Endothelial cell of umbilical vein (primary cell): Measurements from ENCODE around the gene SDK2. TPM values are rescaled to one million over a fixed set of nuclear protein-coding genes. Genes with fewer than 3 reads are reported as not detected.

Experiments used
- BruUV-seq: library from RNA; stranded (reverse); fragments of 400-500 nt; replicated peaks from 2 replicates; lab custom pipeline; 2021; lab: Mats Ljungman, UMichigan
- CTCF ChIA-PET: fragments of 300-600, 350-600 bp; sonication (Branson Sonifier 250); formaldehyde crosslinking; loops from one replicate; lab custom pipeline; 2021; ENCODE audit warnings: antibody characterized with exemption, inconsistent platforms; lab: Charles Lee
- POLR2A ChIA-PET: fragments of 300-600, 350-600 bp; sonication (Branson Sonifier 250); formaldehyde crosslinking; loops from one replicate; lab custom pipeline; 2021; ENCODE audit warnings: antibody characterized with exemption, inconsistent platforms; lab: Charles Lee
- DNase-seq: peaks from one replicate; pipeline ENCODE4 v3.0.0-alpha.2; 2011; ENCODE audit warnings: low read depth, low spot score
- FAIRE-seq: peaks from 2 replicates; lab custom pipeline; 2011; peaks lifted over from hg19 to GRCh38; lab: Jason Lieb, UNC
- H2AFZ ChIP-seq: 2 replicates; pipeline ENCODE4 v1.6.0; 2012; ENCODE audit warnings: low read depth, low read length, control low read depth, inconsistent platforms
- H3K27ac ChIP-seq: 2 replicates; pipeline ENCODE4 v1.5.1; 2011; ENCODE audit warnings: low read depth, mild to moderate bottlenecking, control low read depth, low read length, moderate library complexity; ENCODE audit not compliant: insufficient read depth
- H3K27me3 ChIP-seq, 2 experiments: 2 replicates each; pipeline versions ENCODE4 v1.6.0 to v1.6.1; 2011; ENCODE audit warnings: low read length in 2 of 2, mixed read lengths in 1 of 2; ENCODE audit not compliant: control insufficient read depth in 2 of 2, insufficient read depth in 2 of 2
- H3K36me3 ChIP-seq, 2 experiments: 2 replicates in 1 of 2; 3 replicates in 1 of 2; pipeline ENCODE4 v1.5.1; 2011; ENCODE audit warnings: low read length in 2 of 2, mild to moderate bottlenecking in 1 of 2, moderate library complexity in 1 of 2; ENCODE audit not compliant: control insufficient read depth in 2 of 2, insufficient read depth in 2 of 2; ENCODE audit errors: extremely low read depth in 1 of 2
- H3K4me1 ChIP-seq: 3 replicates; pipeline ENCODE4 v1.5.1; 2011; ENCODE audit warnings: mild to moderate bottlenecking, low read length; ENCODE audit not compliant: control insufficient read depth, insufficient read depth; ENCODE audit errors: extremely low read depth
- H3K4me2 ChIP-seq: 2 replicates; pipeline ENCODE4 v1.6.1; 2011; ENCODE audit warnings: low read length, control low read depth, mixed read lengths; ENCODE audit not compliant: insufficient read depth
- H3K4me3 ChIP-seq, 3 experiments: fragments of 200-600 bp in 1 of 3; sonication (generic), shearing (Covaris generic) in 1 of 3; replicated peaks in 1 of 3; 2 replicates each; pipeline ENCODE4 v1.5.1; 2011 to 2016; ENCODE audit warnings: control low read depth in 3 of 3, low read length in 3 of 3, mild to moderate bottlenecking in 2 of 3, inconsistent platforms in 1 of 3, low read depth in 1 of 3, moderate library complexity in 1 of 3; ENCODE audit not compliant: insufficient read depth in 1 of 3
- H3K79me2 ChIP-seq: 2 replicates; pipeline ENCODE4 v1.6.0; 2012; ENCODE audit warnings: low read length, inconsistent platforms; ENCODE audit not compliant: control insufficient read depth, insufficient read depth
- H3K9ac ChIP-seq: replicated peaks from 2 replicates; pipeline ENCODE3; 2011; ENCODE audit warnings: low read length, control low read depth; ENCODE audit not compliant: insufficient read depth; ENCODE audit errors: extremely low read depth
- H3K9me1 ChIP-seq: replicated peaks from 3 replicates; pipeline ENCODE4 v1.6.0; 2011; ENCODE audit warnings: mild to moderate bottlenecking, low read length; ENCODE audit not compliant: control insufficient read depth, insufficient read depth; ENCODE audit errors: extremely low read depth
- H3K9me3 ChIP-seq: replicated peaks from 2 replicates; pipeline ENCODE4 v1.5.1; 2012; ENCODE audit warnings: low read length, inconsistent platforms; ENCODE audit not compliant: control insufficient read depth, insufficient read depth
- H4K20me1 ChIP-seq: replicated peaks from 2 replicates; pipeline ENCODE3; 2011; ENCODE audit warnings: mild to moderate bottlenecking, low read length; ENCODE audit not compliant: control insufficient read depth, insufficient read depth; ENCODE audit errors: extremely low read depth
- EZH2 ChIP-seq: IDR thresholded peaks from 2 replicates; pipeline ENCODE4 v1.6.1; 2012; ENCODE audit warnings: borderline replicate concordance, low read depth, mild to moderate bottlenecking, moderate library complexity, low read length, inconsistent platforms; ENCODE audit not compliant: severe bottlenecking
- FOS ChIP-seq: IDR thresholded peaks from 2 replicates; pipeline ENCODE4 v1.6.1; 2011; ENCODE audit warnings: mild to moderate bottlenecking, low read length, moderate library complexity, borderline replicate concordance; ENCODE audit not compliant: insufficient read depth
- GATA2 ChIP-seq: IDR thresholded peaks from 2 replicates; pipeline ENCODE4 v1.7.0; 2011; ENCODE audit warnings: low read depth, mild to moderate bottlenecking, moderate library complexity, mixed read lengths, low read length; ENCODE audit not compliant: insufficient read length, insufficient read depth
- JUN ChIP-seq: IDR thresholded peaks from 2 replicates; pipeline ENCODE4 v1.6.1; 2011; ENCODE audit warnings: borderline replicate concordance, low read depth; ENCODE audit not compliant: insufficient read length, insufficient read depth
- MYC ChIP-seq: IDR thresholded peaks from one replicate; pipeline ENCODE4 v1.6.1; 2011; ENCODE audit warnings: mild to moderate bottlenecking, low read depth, low read length
- POLR2A ChIP-seq: IDR thresholded peaks from 2 replicates; pipeline ENCODE4 v1.6.1; 2012; ENCODE audit warnings: low read depth, mild to moderate bottlenecking, control low read depth, low read length
- POLR2AphosphoS5 ChIP-seq: IDR thresholded peaks from 2 replicates; pipeline ENCODE4 v1.6.1; 2012; ENCODE audit warnings: low read depth, mild to moderate bottlenecking, control low read depth, low read length, moderate library complexity; ENCODE audit not compliant: insufficient read depth
- dilution Hi-C: fragments of 300-500 bp; cut with MboI; formaldehyde crosslinking; loops from one replicate; pipeline ENCODE4 v1.15.0; 2019; ENCODE audit warnings: low sequenced_read_pairs; ENCODE audit not compliant: extremely low pct_ligation_motif_present
- intact Hi-C: fragments of 100-400 bp; cut with micrococcal nuclease; formaldehyde crosslinking; loops from one replicate; pipeline ENCODE4 v1.10.0; 2022
- polyA plus RNA-seq, 4 experiments: library from polyadenylated mRNA; depleted of rRNA in 3 of 4; stranded (reverse) in 3 of 4; unstranded in 1 of 4; fragments of >200 nt; gene quantifications; 2 replicates each; pipeline versions ENCODE4 v1.2.1 to v1.2.3, GENCODE V29; 2011 to 2012; ENCODE audit warnings: missing spikeins in 1 of 4
- total RNA-seq: library from RNA; stranded (reverse); gene quantifications from 2 replicates; pipeline ENCODE4 v1.2.3, GENCODE V29; 2021
- TF ChIP-seq, protein P1 (sequence below): IDR thresholded peaks from 2 replicates; pipeline ENCODE4 v1.6.1; 2011; ENCODE audit not compliant: insufficient read depth, insufficient read length
- TF ChIP-seq, protein P2 (sequence below), 2 donors: IDR thresholded peaks; 1 replicate in 1 of 2; 2 replicates in 1 of 2; pipeline ENCODE4 v1.5.1; 2011; ENCODE audit warnings: low read length in 2 of 2, mild to moderate bottlenecking in 2 of 2, moderate library complexity in 2 of 2, control low read depth in 1 of 2, inconsistent platforms in 1 of 2, low read depth in 1 of 2; ENCODE audit not compliant: insufficient read depth in 1 of 2; ENCODE audit errors: extremely low read depth in 1 of 2

SDK2 gene
- total and polyA plus RNA-seq, 2 donors (not counting 3 experiments of a cell fraction or from before 2014, with no cell fraction given), result not detected

- TF ChIP-seq, protein P1, sequence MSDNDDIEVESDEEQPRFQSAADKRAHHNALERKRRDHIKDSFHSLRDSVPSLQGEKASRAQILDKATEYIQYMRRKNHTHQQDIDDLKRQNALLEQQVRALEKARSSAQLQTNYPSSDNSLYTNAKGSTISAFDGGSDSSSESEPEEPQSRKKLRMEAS, result no peak
- TF ChIP-seq, protein P2, sequence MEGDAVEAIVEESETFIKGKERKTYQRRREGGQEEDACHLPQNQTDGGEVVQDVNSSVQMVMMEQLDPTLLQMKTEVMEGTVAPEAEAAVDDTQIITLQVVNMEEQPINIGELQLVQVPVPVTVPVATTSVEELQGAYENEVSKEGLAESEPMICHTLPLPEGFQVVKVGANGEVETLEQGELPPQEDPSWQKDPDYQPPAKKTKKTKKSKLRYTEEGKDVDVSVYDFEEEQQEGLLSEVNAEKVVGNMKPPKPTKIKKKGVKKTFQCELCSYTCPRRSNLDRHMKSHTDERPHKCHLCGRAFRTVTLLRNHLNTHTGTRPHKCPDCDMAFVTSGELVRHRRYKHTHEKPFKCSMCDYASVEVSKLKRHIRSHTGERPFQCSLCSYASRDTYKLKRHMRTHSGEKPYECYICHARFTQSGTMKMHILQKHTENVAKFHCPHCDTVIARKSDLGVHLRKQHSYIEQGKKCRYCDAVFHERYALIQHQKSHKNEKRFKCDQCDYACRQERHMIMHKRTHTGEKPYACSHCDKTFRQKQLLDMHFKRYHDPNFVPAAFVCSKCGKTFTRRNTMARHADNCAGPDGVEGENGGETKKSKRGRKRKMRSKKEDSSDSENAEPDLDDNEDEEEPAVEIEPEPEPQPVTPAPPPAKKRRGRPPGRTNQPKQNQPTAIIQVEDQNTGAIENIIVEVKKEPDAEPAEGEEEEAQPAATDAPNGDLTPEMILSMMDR (IDR thresholded peaks at IDR 0.05; ENCODE audit: extremely low read depth in 1 of 2, insufficient read depth in 1 of 2, low read depth in 1 of 2, low read length in 2 of 2), result no peak
- TF ChIP-seq MYC (no peak), GATA2 (no peak), FOS (no peak), EZH2 (no peak), JUN (no peak), POLR2AphosphoS5 (no peak), POLR2A (no peak)
- ChIA-PET CTCF (no interaction called here), POLR2A (no interaction called here)
- no peak overlapping the region for H3K9ac ChIP-seq
- dilution Hi-C loops (no loop called here), intact Hi-C loops (no loop called here)
- H3K79me2 ChIP-seq, result no peaks in the 10 kb centered on the region
- no peaks in the 10 kb centered on the region for H3K9me1 ChIP-seq
- H4K20me1 ChIP-seq, result no peaks in the 10 kb centered on the region
- no peaks in the 10 kb centered on the region for H3K36me3 ChIP-seq
- no peak overlapping the region for H2AFZ ChIP-seq
- no peaks in the 10 kb centered on the region for H3K27me3 ChIP-seq
- BruUV-seq, result no TSS peak
- H3K27ac ChIP-seq, result no peak overlapping the region
- no peak for DNase-seq
- no peak for FAIRE-seq
- H3K4me3 ChIP-seq, result no peak overlapping the region
- no peaks in the 10 kb centered on the region for H3K4me1 ChIP-seq
- no peaks in the 10 kb centered on the region for H3K9me3 ChIP-seq
- H3K4me2 ChIP-seq, result no peak overlapping the region
Measured at GRCh38 chr17:73548620-73549311, 95.5 kb downstream of the SDK2 start.
